Suppressor macrophage treated with lipopolysaccharide for 4 hours (primary cell): Measurements from ENCODE around the gene PNRC2.
A peak's percentile ranks its signal among the peaks of the same experiment; 100 is the strongest.

ENCODE experiments used
- DNase-seq: peaks from one replicate; pipeline ENCODE4 v3.0.0-alpha.2; 2020

The PNRC2 gene, protein sequence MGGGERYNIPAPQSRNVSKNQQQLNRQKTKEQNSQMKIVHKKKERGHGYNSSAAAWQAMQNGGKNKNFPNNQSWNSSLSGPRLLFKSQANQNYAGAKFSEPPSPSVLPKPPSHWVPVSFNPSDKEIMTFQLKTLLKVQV

GRCh38 chr1:23959461-23960290 lies at the start of gene PNRC2:
Gene PNRC2, plus strand, starts transcription at chr1:23959828. Its CDS starts 1,630 bp downstream, at chr1:23961458.
- peak; percentile 98 for DNase-seq

DNA sequence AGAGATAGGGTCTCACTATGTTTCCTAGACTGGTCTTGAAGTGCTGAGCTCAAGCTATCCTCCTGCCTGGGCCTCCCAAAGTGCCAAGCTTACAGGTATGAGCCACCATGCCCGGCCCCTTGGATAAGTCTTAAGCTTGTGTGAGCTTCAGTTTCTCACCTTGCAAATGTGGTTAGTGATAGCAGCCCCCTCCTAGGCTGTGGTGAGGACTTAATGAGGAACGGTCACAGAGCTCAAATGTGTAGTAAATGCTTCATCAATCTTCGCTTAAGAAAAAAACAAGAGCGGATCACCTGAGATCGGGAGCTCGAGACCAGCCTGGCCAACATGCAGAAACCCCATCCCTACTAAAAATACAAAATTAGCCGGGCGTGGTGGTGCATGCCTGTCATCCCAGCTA lies 49.5 kb upstream of the PNRC2 start:
- no peak for DNase-seq

DNA sequence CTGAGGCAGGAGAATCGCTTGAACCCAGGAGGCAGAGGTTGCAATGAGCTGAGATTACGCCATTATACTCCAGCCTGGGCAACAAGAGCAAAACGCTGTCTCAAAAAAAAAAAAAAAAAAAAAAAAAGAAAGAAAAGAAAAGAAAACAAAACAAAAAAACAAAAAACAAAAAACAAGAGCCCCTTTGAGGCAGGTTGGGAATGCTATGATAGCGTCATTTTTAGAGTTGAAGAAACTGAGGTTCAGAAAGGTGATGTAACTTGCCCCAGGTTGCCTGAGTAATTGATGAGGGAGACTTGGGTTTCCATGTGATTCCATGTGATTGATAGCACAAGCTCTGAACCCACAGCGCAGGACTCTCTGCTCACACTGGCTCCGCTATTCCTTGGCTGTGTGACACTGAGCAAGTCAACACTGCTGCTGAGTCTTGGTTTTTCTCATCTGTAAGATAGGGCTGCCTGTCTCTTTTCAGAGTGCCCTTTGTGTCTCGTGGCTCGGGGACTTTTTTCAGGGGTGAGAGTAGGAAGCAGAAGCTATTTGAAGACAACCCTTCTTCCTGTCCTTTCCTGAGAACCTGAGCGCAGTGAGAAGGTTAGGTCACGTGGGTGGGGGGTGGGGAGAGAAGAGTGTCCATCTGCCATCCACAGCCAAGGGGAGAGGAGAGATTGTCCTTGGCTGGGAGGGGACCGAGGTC lies 48.9 kb upstream of the PNRC2 start:
- peak; percentile 35 for DNase-seq

- DNase-seq, result peak; percentile 42
Measured at GRCh38 chr1:23911921-23912320, 47.7 kb upstream of the PNRC2 start.

- DNase-seq, result no peak
Measured at GRCh38 chr1:23913212-23913880, 46.3 kb upstream of the PNRC2 start, which contains the start of gene CNR2. Gene CNR2, minus strand, starts transcription at chr1:23913362. Its CDS starts 37,745 bp downstream, at chr1:23875617.

GRCh38 chr1:23914921-23915320 lies 44.7 kb upstream of the PNRC2 start:
- DNase-seq, result no peak

DNA sequence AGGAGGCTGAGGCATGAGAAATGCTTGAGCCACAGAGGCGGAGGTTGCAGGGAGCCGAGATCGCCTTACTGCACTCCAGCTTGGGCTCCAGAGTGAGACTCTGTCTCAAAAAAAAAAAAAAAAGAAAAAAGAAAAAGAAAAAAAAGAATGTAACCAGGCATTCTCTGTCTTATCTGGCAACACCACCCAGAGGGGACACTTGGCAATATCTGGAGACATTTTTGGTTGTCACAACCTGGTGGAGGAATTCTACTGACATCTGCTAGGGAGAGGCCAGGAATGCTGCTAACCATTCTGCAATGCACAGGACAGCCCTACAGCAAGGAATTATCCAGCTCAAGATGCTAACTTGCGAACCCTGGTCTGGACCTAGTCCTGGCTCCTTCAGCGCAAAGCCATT lies 44.2 kb upstream of the PNRC2 start:
- DNase-seq, result no peak

DNA sequence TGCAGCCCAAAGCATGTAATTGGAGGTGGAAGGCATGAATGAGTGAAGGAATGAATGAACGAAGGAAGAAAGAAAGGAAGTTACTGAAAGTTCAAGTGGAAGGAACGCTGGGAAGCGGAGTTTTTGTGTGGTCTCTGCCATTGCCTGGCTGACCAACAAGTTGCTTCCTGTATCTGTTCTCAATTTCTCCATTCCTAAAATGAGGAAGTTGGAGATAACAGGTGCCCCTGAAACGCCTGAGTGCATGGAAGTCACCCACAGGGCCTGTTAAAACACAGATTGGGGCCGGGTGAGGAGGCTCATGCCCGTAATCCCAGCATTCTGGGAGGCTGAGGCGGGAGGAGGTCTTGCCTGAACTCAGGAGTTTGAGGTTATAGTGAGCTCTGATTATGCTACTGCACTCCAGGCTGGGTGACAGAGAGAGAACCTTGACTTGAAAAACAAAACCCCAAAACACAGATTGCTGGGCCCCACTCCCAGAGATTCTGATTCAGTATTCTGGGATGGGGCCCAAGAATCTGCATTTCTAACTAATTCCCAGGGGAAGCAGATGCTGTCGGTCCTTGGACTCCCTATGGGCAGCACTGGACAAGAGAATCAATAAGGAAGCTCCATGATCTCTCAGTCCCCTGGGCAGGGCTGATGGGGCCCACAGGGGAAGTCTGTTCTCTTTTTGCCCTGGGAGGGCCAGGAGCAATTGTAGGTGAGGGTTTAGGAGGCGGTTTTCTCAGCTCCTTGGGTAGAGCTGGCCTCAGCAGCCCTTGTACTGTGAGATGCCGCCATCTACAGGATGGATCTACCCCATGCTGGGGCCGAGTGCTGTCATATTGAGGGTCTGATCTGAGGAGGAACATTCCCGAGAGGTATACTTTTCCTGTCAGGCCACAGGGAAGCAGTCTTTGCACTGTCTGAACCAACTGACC lies 43.2 kb upstream of the PNRC2 start:
- DNase-seq, result peak; percentile 80

GRCh38 chr1:23922321-23922943 lies 37.2 kb upstream of the PNRC2 start:
- DNase-seq, result no peak

DNA sequence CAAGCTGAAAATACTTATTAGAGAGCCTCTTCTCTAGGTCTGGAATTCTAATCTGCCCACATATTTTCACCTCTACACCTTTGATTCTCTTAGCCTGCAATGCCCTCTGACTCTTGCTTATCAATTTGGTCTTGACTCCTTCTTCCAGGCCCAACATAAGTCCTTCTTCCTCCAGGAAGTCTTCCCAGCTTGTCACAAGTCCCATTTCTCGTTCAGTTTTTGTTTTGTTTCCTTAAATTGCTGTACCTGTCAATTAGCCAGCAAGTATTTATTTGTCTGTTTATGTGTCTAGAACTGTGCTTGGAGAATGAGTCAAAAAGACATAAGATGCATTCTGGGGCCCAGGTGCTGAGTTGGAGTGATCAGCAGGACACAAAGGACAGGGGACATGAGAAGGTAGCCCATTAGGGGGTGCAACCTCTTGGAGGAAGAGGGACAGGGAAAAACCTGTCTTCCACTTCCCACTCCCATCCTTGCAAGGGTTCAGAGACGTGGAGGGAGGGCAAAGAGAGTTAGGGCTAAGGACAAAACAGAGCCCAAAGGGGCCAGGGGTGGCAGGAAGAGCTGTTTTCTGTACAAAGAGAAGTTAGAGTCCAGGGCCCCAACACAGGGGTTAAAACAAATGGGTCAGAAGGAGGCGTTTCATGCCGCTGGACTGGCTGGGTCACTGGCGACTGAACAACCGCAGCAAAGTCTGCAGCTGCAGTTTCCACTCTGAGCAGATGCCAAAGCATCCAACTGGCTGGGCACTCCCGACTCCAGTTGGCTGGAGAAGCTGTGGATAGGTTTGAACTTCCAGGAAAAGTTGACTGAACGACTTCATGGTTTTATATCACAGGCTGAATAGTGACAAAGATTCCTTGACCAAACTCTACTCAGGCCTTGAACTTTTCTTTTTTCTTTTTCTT lies 35.8 kb upstream of the PNRC2 start:
- DNase-seq, result no peak

DNA sequence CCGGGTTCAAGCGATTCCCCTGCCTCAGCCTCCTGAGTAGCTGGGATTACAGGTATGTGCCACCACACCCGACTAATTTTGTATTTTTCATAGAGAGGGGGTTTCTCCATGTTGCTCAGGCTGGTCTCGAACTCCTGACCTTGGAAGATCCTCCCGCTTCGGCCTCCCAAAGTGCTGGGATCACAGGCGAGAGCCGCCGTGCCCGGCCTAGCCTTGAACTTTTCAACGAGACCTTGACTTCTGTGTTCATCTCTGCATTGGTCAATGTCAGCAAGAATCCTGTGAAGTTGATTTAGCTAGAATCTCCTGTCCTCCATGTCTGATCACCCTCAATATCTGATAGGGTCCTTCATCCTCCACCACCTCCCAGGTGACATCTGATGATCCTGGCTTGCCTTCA lies 35.0 kb upstream of the PNRC2 start:
- DNase-seq, result no peak

DNA sequence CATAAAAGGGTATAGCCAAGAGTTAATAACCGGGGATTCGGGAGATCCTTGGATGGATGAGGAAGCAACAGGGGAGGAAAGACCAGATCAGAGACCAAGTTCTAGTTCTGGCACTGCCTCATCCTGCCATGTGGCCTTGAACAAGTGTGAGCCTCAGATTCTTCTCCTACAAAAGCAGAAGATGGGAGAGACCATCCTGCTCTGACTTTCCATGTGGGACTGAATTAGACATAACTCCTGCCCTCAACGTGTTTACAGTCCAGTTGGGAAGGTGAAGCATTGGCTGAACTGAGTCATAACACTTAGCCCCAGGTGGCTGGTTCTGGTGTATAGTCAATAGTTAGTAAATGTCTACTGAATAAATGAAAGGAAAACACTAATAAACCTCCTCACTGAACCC lies 34.3 kb upstream of the PNRC2 start:
- DNase-seq, result no peak

DNA sequence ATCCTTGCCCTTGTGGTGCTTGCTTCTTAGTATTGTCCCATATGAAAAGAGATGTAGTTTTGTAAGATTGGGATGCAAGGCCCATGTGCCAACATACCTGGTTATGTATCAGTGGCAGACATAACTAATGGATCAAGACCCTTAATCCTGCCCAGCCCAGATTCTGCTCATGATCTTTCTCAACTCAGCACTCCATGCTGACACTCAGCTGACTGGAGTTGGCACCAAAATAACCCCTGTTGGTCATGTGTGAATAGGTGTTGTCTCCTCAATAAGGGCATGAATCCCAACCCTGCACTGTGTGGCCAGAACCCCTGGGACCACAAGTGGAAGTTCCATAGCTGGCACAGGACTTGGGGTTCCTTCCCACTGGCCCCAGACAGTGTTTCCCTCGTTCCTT lies 32.5 kb upstream of the PNRC2 start:
- no peak for DNase-seq

DNA sequence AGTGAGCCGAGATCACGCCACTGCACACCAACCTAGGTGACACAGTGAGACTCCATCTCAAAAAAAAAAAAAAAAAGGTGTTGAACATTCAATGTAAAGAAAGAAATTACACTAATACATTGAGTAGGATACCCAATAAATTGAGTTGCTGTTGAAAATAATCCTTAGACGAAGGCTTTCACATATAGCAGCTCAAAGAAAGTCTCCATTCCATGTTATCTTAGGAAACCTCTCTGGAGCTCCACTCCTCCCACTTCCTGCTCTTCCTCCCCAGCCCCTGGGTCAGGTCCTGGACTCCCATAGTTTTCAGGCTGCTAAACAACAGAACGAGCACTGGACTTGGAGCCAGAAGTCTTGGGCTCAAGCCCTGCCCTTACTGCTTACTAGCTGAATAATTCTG lies 30.8 kb upstream of the PNRC2 start:
- DNase-seq, result no peak

- no peak for DNase-seq
Measured at GRCh38 chr1:23930270-23930669, 29.4 kb upstream of the PNRC2 start.

DNA sequence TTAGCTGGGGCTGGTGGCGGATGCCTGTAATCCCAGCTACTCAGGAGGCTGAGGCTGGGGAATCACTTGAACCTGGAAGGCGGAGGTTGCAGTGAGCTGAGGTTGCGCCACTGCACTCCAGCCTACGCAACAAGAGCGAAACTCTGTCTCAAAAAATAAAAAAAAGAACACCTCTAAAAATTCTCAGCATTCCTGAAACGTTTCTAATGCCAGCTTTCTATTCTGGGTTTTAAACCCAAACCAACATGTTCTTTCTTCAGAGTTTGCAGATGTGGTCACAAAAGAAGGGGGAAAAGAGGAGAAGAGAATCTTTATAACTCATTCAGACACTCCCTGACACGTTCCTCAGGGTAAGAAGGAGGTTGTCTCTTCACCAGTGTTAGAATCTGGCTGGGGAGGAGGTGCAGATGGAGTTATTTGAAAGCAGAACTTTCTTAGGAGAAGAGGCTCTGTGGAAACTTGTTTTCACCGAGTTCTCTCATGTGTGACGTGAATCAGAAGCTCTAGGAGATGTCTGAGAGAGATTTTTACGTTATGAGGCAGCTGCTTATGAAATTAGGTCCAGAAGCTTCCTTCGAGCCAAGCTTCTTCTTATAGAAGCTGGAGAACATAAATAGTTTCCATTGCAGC lies 28.7 kb upstream of the PNRC2 start:
- peak; percentile 69 for DNase-seq

GRCh38 chr1:23931491-23931880 lies 28.1 kb upstream of the PNRC2 start:
- DNase-seq, result no peak

GRCh38 chr1:23936481-23937176 lies 23.0 kb upstream of the PNRC2 start:
- DNase-seq, result no peak

GRCh38 chr1:23947366-23947765 lies 12.3 kb upstream of the PNRC2 start:
- DNase-seq, result no peak

- no peak for DNase-seq
Measured at GRCh38 chr1:23953020-23953419, 6.6 kb upstream of the PNRC2 start.
